Measurements from ENCODE around the gene PTPRT.

The PTPRT gene

GRCh38 chr20:42986143-42986773 is 203.4 kb downstream of the PTPRT start:
- no peaks in the 10 kb centered on the region for H3K4me1 ChIP-seq (ENCODE audit: control insufficient read depth, insufficient read depth, low read length)

DNA sequence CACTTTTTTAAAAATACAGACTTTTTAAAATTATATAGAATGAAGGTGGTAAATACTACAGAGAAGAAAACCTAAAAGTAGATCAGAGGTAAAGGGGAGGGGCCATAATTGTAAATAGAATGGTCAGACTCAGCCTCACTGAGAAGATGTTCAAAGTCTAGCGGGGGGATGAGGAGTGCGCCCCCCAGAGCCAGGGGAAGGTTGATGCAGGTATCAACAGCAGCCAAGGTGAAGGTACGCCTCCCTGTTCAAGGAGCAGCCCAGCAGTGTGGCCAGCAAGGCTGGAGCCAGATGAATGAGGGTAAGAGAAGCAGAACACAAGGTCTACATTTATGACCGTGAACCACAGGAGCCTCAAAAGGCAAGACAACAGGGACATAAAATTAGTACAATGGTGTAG is 204.1 kb downstream of the PTPRT start:
- no peaks in the 10 kb centered on the region for H3K9me3 ChIP-seq (ENCODE audit: control insufficient read depth, low read length)
- H3K4me1 ChIP-seq (ENCODE audit: control insufficient read depth, insufficient read depth, low read length), result no peaks in the 10 kb centered on the region
- no peak overlapping the region for H3K27ac ChIP-seq (ENCODE audit: insufficient read depth, low read depth, low read length, poor library complexity, severe bottlenecking)
- WGBS, 2 experiments, result 93 to 95% methylated on average over 4 of the region's 4 CpGs
- H3K36me3 ChIP-seq (ENCODE audit: control insufficient read depth, insufficient read depth, low read length), result no peaks in the 10 kb centered on the region
- H3K4me3 ChIP-seq (ENCODE audit: insufficient read depth, low read depth, low read length), result no peak overlapping the region
- H3K27me3 ChIP-seq (ENCODE audit: control insufficient read depth, insufficient read depth, low read length, poor library complexity, severe bottlenecking), result no peaks in the 10 kb centered on the region

More at GRCh38 chr20:42986143-42986773, 203.4 kb downstream of the PTPRT start:
- 89 to 93% methylated on average over 9 of the region's 9 CpGs for WGBS, 2 experiments
- H3K9me3 ChIP-seq (ENCODE audit: control insufficient read depth, low read length), result no peaks in the 10 kb centered on the region
- no peaks in the 10 kb centered on the region for H3K36me3 ChIP-seq (ENCODE audit: control insufficient read depth, insufficient read depth, low read length)
- no peak overlapping the region for H3K27ac ChIP-seq (ENCODE audit: insufficient read depth, low read depth, low read length, poor library complexity, severe bottlenecking)
- no peak overlapping the region for H3K4me3 ChIP-seq (ENCODE audit: insufficient read depth, low read depth, low read length)
- H3K27me3 ChIP-seq (ENCODE audit: control insufficient read depth, insufficient read depth, low read length, poor library complexity, severe bottlenecking), result no peaks in the 10 kb centered on the region

- WGBS, 2 experiments, result 88 to 98% methylated on average over 4 to 6 of the region's 6 CpGs
- Histone ChIP-seq H3K9me3 (ENCODE audit: control insufficient read depth, low read length) (no peaks in the 10 kb centered on the region), H3K4me3 (ENCODE audit: insufficient read depth, low read depth, low read length) (no peak overlapping the region), H3K36me3 (ENCODE audit: control insufficient read depth, insufficient read depth, low read length) (no peaks in the 10 kb centered on the region), H3K27ac (ENCODE audit: insufficient read depth, low read depth, low read length, poor library complexity, severe bottlenecking) (no peak overlapping the region), H3K4me1 (ENCODE audit: control insufficient read depth, insufficient read depth, low read length) (no peaks in the 10 kb centered on the region), H3K27me3 (ENCODE audit: control insufficient read depth, insufficient read depth, low read length, poor library complexity, severe bottlenecking) (no peaks in the 10 kb centered on the region)
These were observed 207.5 kb downstream of the PTPRT start for GRCh38 chr20:42982218-42982617.

DNA sequence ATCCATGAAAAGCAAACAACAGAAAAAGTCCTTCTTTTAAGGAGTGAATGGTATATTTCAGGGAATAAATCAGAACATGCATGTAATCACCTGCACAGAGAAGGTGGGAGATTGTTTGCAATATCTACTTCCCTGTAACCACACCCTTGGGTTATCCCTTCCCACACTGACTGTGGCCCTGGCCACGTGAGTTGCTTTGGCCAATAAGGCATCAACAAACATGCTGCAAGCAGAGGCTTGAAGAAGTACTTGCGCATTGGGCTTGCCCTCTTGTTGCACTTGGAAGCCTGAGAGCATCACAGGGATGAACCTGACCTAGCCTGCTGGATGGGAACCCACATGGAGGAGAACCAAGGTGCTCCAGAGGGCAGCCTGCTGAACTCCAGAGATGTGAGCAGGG is 208.5 kb downstream of the PTPRT start:
- Histone ChIP-seq H3K4me3 (ENCODE audit: insufficient read depth, low read depth, low read length) (no peak overlapping the region), H3K9me3 (ENCODE audit: control insufficient read depth, low read length) (no peaks in the 10 kb centered on the region), H3K27ac (ENCODE audit: insufficient read depth, low read depth, low read length, poor library complexity, severe bottlenecking) (no peak overlapping the region), H3K36me3 (ENCODE audit: control insufficient read depth, insufficient read depth, low read length) (no peaks in the 10 kb centered on the region), H3K4me1 (ENCODE audit: control insufficient read depth, insufficient read depth, low read length) (no peaks in the 10 kb centered on the region), H3K27me3 (ENCODE audit: control insufficient read depth, insufficient read depth, low read length, poor library complexity, severe bottlenecking) (no peaks in the 10 kb centered on the region)
- 88 to 98% methylated on average over 2 of the region's 2 CpGs for WGBS, 2 experiments

GRCh38 chr20:42979720-42980119 is 210.0 kb downstream of the PTPRT start:
- H3K9me3 ChIP-seq (ENCODE audit: control insufficient read depth, low read length), result no peaks in the 10 kb centered on the region
- no peaks in the 10 kb centered on the region for H3K36me3 ChIP-seq (ENCODE audit: control insufficient read depth, insufficient read depth, low read length)
- H3K27ac ChIP-seq (ENCODE audit: insufficient read depth, low read depth, low read length, poor library complexity, severe bottlenecking), result no peak overlapping the region
- H3K27me3 ChIP-seq (ENCODE audit: control insufficient read depth, insufficient read depth, low read length, poor library complexity, severe bottlenecking), result no peaks in the 10 kb centered on the region
- no peaks in the 10 kb centered on the region for H3K4me1 ChIP-seq (ENCODE audit: control insufficient read depth, insufficient read depth, low read length)
- no peak overlapping the region for H3K4me3 ChIP-seq (ENCODE audit: insufficient read depth, low read depth, low read length)
- 10 to 24% methylated on average over 1 to 5 of the region's 5 CpGs for WGBS, 2 experiments

GRCh38 chr20:42978184-42978974 is 211.3 kb downstream of the PTPRT start:
- WGBS, 2 experiments, result 92 to 95% methylated on average over 11 to 12 of the region's 12 CpGs
- no peaks in the 10 kb centered on the region for H3K36me3 ChIP-seq (ENCODE audit: control insufficient read depth, insufficient read depth, low read length)

GRCh38 chr20:42975974-42976373 is 213.7 kb downstream of the PTPRT start:
- H3K4me1 ChIP-seq (ENCODE audit: control insufficient read depth, insufficient read depth, low read length), result no peaks in the 10 kb centered on the region
- 92 to 100% methylated on average over 1 of the region's 1 CpG for WGBS, 2 experiments
- H3K36me3 ChIP-seq (ENCODE audit: control insufficient read depth, insufficient read depth, low read length), result no peaks in the 10 kb centered on the region
- H3K9me3 ChIP-seq (ENCODE audit: control insufficient read depth, low read length), result no peaks in the 10 kb centered on the region
- H3K27ac ChIP-seq (ENCODE audit: insufficient read depth, low read depth, low read length, poor library complexity, severe bottlenecking), result no peak overlapping the region
- H3K27me3 ChIP-seq (ENCODE audit: control insufficient read depth, insufficient read depth, low read length, poor library complexity, severe bottlenecking), result no peaks in the 10 kb centered on the region
- H3K4me3 ChIP-seq (ENCODE audit: insufficient read depth, low read depth, low read length), result no peak overlapping the region

More at GRCh38 chr20:42978184-42978974, 211.3 kb downstream of the PTPRT start:
- H3K4me1 ChIP-seq (ENCODE audit: control insufficient read depth, insufficient read depth, low read length), result no peaks in the 10 kb centered on the region
- no peak overlapping the region for H3K27ac ChIP-seq (ENCODE audit: insufficient read depth, low read depth, low read length, poor library complexity, severe bottlenecking)
- H3K27me3 ChIP-seq (ENCODE audit: control insufficient read depth, insufficient read depth, low read length, poor library complexity, severe bottlenecking), result no peaks in the 10 kb centered on the region
- no peaks in the 10 kb centered on the region for H3K9me3 ChIP-seq (ENCODE audit: control insufficient read depth, low read length)
- H3K4me3 ChIP-seq (ENCODE audit: insufficient read depth, low read depth, low read length), result no peak overlapping the region

- Histone ChIP-seq H3K27me3 (ENCODE audit: control insufficient read depth, insufficient read depth, low read length, poor library complexity, severe bottlenecking) (no peaks in the 10 kb centered on the region), H3K27ac (ENCODE audit: insufficient read depth, low read depth, low read length, poor library complexity, severe bottlenecking) (no peak overlapping the region), H3K4me3 (ENCODE audit: insufficient read depth, low read depth, low read length) (no peak overlapping the region), H3K36me3 (ENCODE audit: control insufficient read depth, insufficient read depth, low read length) (no peaks in the 10 kb centered on the region), H3K4me1 (ENCODE audit: control insufficient read depth, insufficient read depth, low read length) (no peaks in the 10 kb centered on the region), H3K9me3 (ENCODE audit: control insufficient read depth, low read length) (no peaks in the 10 kb centered on the region)
- 90 to 91% methylated on average over 8 of the region's 8 CpGs for WGBS, 2 experiments
These were observed 215.4 kb downstream of the PTPRT start for GRCh38 chr20:42974347-42974746.

GRCh38 chr20:42972591-42972990 is 217.1 kb downstream of the PTPRT start:
- Histone ChIP-seq H3K4me1 (ENCODE audit: control insufficient read depth, insufficient read depth, low read length) (no peaks in the 10 kb centered on the region), H3K9me3 (ENCODE audit: control insufficient read depth, low read length) (no peaks in the 10 kb centered on the region), H3K4me3 (ENCODE audit: insufficient read depth, low read depth, low read length) (no peak overlapping the region), H3K36me3 (ENCODE audit: control insufficient read depth, insufficient read depth, low read length) (no peaks in the 10 kb centered on the region), H3K27ac (ENCODE audit: insufficient read depth, low read depth, low read length, poor library complexity, severe bottlenecking) (no peak overlapping the region), H3K27me3 (ENCODE audit: control insufficient read depth, insufficient read depth, low read length, poor library complexity, severe bottlenecking) (no peaks in the 10 kb centered on the region)
- 91 to 94% methylated on average over 5 of the region's 5 CpGs for WGBS, 2 experiments

GRCh38 chr20:42968746-42969145 is 221.0 kb downstream of the PTPRT start:
- H3K36me3 ChIP-seq (ENCODE audit: control insufficient read depth, insufficient read depth, low read length), result no peaks in the 10 kb centered on the region
- H3K9me3 ChIP-seq (ENCODE audit: control insufficient read depth, low read length), result no peaks in the 10 kb centered on the region
- no peaks in the 10 kb centered on the region for H3K4me1 ChIP-seq (ENCODE audit: control insufficient read depth, insufficient read depth, low read length)
- H3K4me3 ChIP-seq (ENCODE audit: insufficient read depth, low read depth, low read length), result no peak overlapping the region
- WGBS, 2 experiments, result 96 to 97% methylated on average over 9 of the region's 9 CpGs
- H3K27ac ChIP-seq (ENCODE audit: insufficient read depth, low read depth, low read length, poor library complexity, severe bottlenecking), result no peak overlapping the region
- no peaks in the 10 kb centered on the region for H3K27me3 ChIP-seq (ENCODE audit: control insufficient read depth, insufficient read depth, low read length, poor library complexity, severe bottlenecking)
